SU-DHL-6 (cell line): ENCODE measurements around the gene ADCY5.

Experiments
- H2AFZ ChIP-seq: fragments of 200-600 bp; sonication (generic); 2 replicates; pipeline ENCODE4 v1.6.1; 2014; ENCODE audit warnings: low read depth, mild to moderate bottlenecking, moderate library complexity, mixed read lengths, antibody characterized with exemption, low read length; ENCODE audit not compliant: severe bottlenecking
- H3F3A ChIP-seq: fragments of 200-600 bp; shearing (Covaris generic); 2 replicates; pipeline ENCODE4 v1.6.0; 2016; ENCODE audit warnings: antibody characterized with exemption, mild to moderate bottlenecking; ENCODE audit not compliant: insufficient read depth
- H3K27ac ChIP-seq: fragments of 200-600 bp; sonication (generic); 2 replicates; pipeline ENCODE4 v1.5.1; 2016; ENCODE audit warnings: low read depth, mild to moderate bottlenecking, low read length, moderate library complexity, mixed read lengths
- H3K27me3 ChIP-seq: fragments of 200-600 bp; sonication (generic), shearing (Covaris generic); 2 replicates; pipeline ENCODE4 v1.6.0; 2014; ENCODE audit warnings: mild to moderate bottlenecking, low read length
- H3K36me3 ChIP-seq: fragments of 200-600 bp; sonication (generic); 2 replicates; pipeline ENCODE4 v1.6.1; 2014; ENCODE audit warnings: mild to moderate bottlenecking, low read length, mixed read lengths
- H3K4me2 ChIP-seq: fragments of 300-600, 200-600 bp; shearing (Covaris generic), sonication (generic); 2 replicates; pipeline ENCODE4 v1.6.0; 2014; ENCODE audit warnings: low read length, low read depth, mild to moderate bottlenecking; ENCODE audit not compliant: poor library complexity, severe bottlenecking
- H3K4me3 ChIP-seq: fragments of 200-600 bp; sonication (generic); 2 replicates; pipeline ENCODE4 v1.5.1; 2014; ENCODE audit warnings: antibody characterized with exemption, low read length, mild to moderate bottlenecking, mixed read lengths; ENCODE audit not compliant: insufficient read depth, poor library complexity, severe bottlenecking
- H3K79me2 ChIP-seq: fragments of 200-600 bp; sonication (generic); 2 replicates; pipeline ENCODE4 v1.6.1; 2014; ENCODE audit warnings: mild to moderate bottlenecking, low read length, moderate library complexity; ENCODE audit not compliant: insufficient read depth
- H3K9ac ChIP-seq: fragments of 200-600 bp; sonication (generic); 2 replicates; pipeline ENCODE4 v1.7.0; 2014; ENCODE audit warnings: mild to moderate bottlenecking, low read length
- H3K9me2 ChIP-seq: fragments of 200-600 bp; sonication (generic); replicated peaks from 2 replicates; pipeline ENCODE4 v1.6.1; 2014; ENCODE audit warnings: low read length; ENCODE audit not compliant: insufficient read depth
- H3K9me3 ChIP-seq: fragments of 200-600 bp; sonication (generic); 2 replicates; pipeline ENCODE4 v1.6.1; 2014; ENCODE audit warnings: low read length, mixed read lengths; ENCODE audit not compliant: insufficient read depth
- H4K20me1 ChIP-seq: fragments of 200-600 bp; sonication (generic); 2 replicates; pipeline ENCODE4 v1.6.1; 2014; ENCODE audit warnings: low read depth, mild to moderate bottlenecking, antibody characterized with exemption, low read length, moderate library complexity, mixed read lengths
- EZH2phosphoT487 ChIP-seq: fragments of 200-600 bp; sonication (generic), shearing (Covaris generic); conservative IDR thresholded peaks from 2 replicates; pipeline ENCODE4 v1.6.1; 2018; ENCODE audit warnings: mild to moderate bottlenecking, antibody characterized with exemption, low read length, moderate library complexity, mixed read lengths
- TF ChIP-seq, protein P1 (sequence below): fragments of 200-600 bp; sonication (generic); IDR thresholded peaks from one replicate; pipeline ENCODE4 v1.5.1; 2017; ENCODE audit warnings: antibody characterized with exemption, mild to moderate bottlenecking, low read length, moderate library complexity; ENCODE audit not compliant: insufficient read depth, poor library complexity, severe bottlenecking

Gene ADCY5

GRCh38 chr3:123444023-123444422, 4.9 kb downstream of the ADCY5 start:
- no peaks in the 10 kb centered on the region for H3K9me3 ChIP-seq
- no peaks in the 10 kb centered on the region for H3F3A ChIP-seq
- no peak overlapping the region for H2AFZ ChIP-seq
- no peak overlapping the region for H3K9ac ChIP-seq
- no peaks in the 10 kb centered on the region for H3K9me2 ChIP-seq
- no peak overlapping the region for H3K4me3 ChIP-seq
- no peaks in the 10 kb centered on the region for H3K36me3 ChIP-seq
- H3K79me2 ChIP-seq: no peaks in the 10 kb centered on the region
- no peaks in the 10 kb centered on the region for H3K27me3 ChIP-seq
- no peak overlapping the region for H3K4me2 ChIP-seq
- TF ChIP-seq, protein P1, sequence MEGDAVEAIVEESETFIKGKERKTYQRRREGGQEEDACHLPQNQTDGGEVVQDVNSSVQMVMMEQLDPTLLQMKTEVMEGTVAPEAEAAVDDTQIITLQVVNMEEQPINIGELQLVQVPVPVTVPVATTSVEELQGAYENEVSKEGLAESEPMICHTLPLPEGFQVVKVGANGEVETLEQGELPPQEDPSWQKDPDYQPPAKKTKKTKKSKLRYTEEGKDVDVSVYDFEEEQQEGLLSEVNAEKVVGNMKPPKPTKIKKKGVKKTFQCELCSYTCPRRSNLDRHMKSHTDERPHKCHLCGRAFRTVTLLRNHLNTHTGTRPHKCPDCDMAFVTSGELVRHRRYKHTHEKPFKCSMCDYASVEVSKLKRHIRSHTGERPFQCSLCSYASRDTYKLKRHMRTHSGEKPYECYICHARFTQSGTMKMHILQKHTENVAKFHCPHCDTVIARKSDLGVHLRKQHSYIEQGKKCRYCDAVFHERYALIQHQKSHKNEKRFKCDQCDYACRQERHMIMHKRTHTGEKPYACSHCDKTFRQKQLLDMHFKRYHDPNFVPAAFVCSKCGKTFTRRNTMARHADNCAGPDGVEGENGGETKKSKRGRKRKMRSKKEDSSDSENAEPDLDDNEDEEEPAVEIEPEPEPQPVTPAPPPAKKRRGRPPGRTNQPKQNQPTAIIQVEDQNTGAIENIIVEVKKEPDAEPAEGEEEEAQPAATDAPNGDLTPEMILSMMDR: no peak
- TF ChIP-seq EZH2phosphoT487: no peak
- H3K27ac ChIP-seq: no peak overlapping the region
- no peaks in the 10 kb centered on the region for H4K20me1 ChIP-seq

GRCh38 chr3:123442908-123443307, 6.0 kb downstream of the ADCY5 start:
- Histone ChIP-seq H3F3A (no peaks in the 10 kb centered on the region), H3K36me3 (no peaks in the 10 kb centered on the region), H3K27me3 (no peaks in the 10 kb centered on the region), H3K9me2 (no peaks in the 10 kb centered on the region), H3K9me3 (no peaks in the 10 kb centered on the region), H2AFZ (no peak overlapping the region), H4K20me1 (no peaks in the 10 kb centered on the region), H3K4me2 (no peak overlapping the region), H3K79me2 (no peaks in the 10 kb centered on the region), H3K27ac (no peak overlapping the region), H3K9ac (no peak overlapping the region), H3K4me3 (no peak overlapping the region)
- TF ChIP-seq, protein P1: no peak
- no peak for TF ChIP-seq EZH2phosphoT487

- H3K36me3 ChIP-seq: no peaks in the 10 kb centered on the region
- H3K4me3 ChIP-seq: no peak overlapping the region
- no peak overlapping the region for H3K27ac ChIP-seq
- no peaks in the 10 kb centered on the region for H4K20me1 ChIP-seq
- H3K9me2 ChIP-seq: no peaks in the 10 kb centered on the region
- no peaks in the 10 kb centered on the region for H3F3A ChIP-seq
- H3K9me3 ChIP-seq: no peaks in the 10 kb centered on the region
- H3K4me2 ChIP-seq: no peak overlapping the region
- no peak for TF ChIP-seq EZH2phosphoT487
- TF ChIP-seq, protein P1: no peak
- H3K79me2 ChIP-seq: no peaks in the 10 kb centered on the region
- H2AFZ ChIP-seq: no peak overlapping the region
- no peak overlapping the region for H3K9ac ChIP-seq
- H3K27me3 ChIP-seq: no peaks in the 10 kb centered on the region
Measured at GRCh38 chr3:123442125-123442524, 6.8 kb downstream of the ADCY5 start.
